AG09319 (cell line): Measurements from ENCODE around the gene OR2T4.

ENCODE experiments used
- DNase-seq: peaks from one replicate; pipeline ENCODE4 v3.0.0-alpha.2; 2010; ENCODE audit warnings: low read depth; ENCODE audit errors: extremely low read depth
- CTCF ChIP-seq: IDR thresholded peaks from 2 replicates; pipeline ENCODE4 v1.5.1; 2011; ENCODE audit warnings: low read depth, mild to moderate bottlenecking, inconsistent platforms, low read length, moderate library complexity

OR2T4 gene

GRCh38 chr1:248372394-248372793, 10.9 kb downstream of the OR2T4 start:
- no peak for TF ChIP-seq CTCF
- DNase-seq: no peak

- TF ChIP-seq CTCF: no peak
- DNase-seq: no peak
Observed at GRCh38 chr1:248373761-248374160, 12.3 kb downstream of the OR2T4 start.

GRCh38 chr1:248375446-248375845, 14.0 kb downstream of the OR2T4 start, which contains the start of gene OR2T6:
Gene OR2T6, plus strand, starts transcription at chr1:248375746. Its CDS starts 11,863 bp downstream, at chr1:248387609.
- no peak for TF ChIP-seq CTCF
- no peak for DNase-seq

- TF ChIP-seq CTCF: no peak
- no peak for DNase-seq
Observed at GRCh38 chr1:248376916-248377315, 15.5 kb downstream of the OR2T4 start.

- no peak for DNase-seq
- TF ChIP-seq CTCF: no peak
Observed at GRCh38 chr1:248380854-248381253, 19.4 kb downstream of the OR2T4 start.

GRCh38 chr1:248388426-248388825, 27.0 kb downstream of the OR2T4 start:
- TF ChIP-seq CTCF: no peak
- no peak for DNase-seq

- TF ChIP-seq CTCF: no peak
- no peak for DNase-seq
Observed at GRCh38 chr1:248393050-248393449, 31.6 kb downstream of the OR2T4 start.
